ENCODE results near the gene SF3B5.

GRCh38 chr6:144144996-144145395 lies 49.6 kb upstream of the SF3B5 start:
- TF ChIP-seq POLR2AphosphoS5 (IDR thresholded peaks at IDR 0.05; ENCODE audit: borderline replicate concordance, low read depth, low read length) = no peak
- no peak for TF ChIP-seq EZH2 (IDR thresholded peaks at IDR 0.05)
- no peak for TF ChIP-seq FOXP2 (optimal IDR thresholded peaks at IDR 0.05; ENCODE audit: control extremely low read depth, extremely low read length, insufficient read depth)
